Rectal smooth muscle tissue (tissue), 1 donor: Measurements from ENCODE around the gene GFRA4.

ENCODE experiments used
- H3K27ac ChIP-seq: one replicate; pipeline ENCODE4 v1.7.0; 2013; ENCODE audit warnings: low read depth, low read length, inconsistent platforms
- H3K27me3 ChIP-seq: one replicate; pipeline ENCODE4 v1.7.0; 2013; ENCODE audit warnings: low read length; ENCODE audit not compliant: control insufficient read depth, insufficient read depth
- H3K36me3 ChIP-seq: one replicate; pipeline ENCODE4 v1.7.0; 2013; ENCODE audit warnings: low read length; ENCODE audit not compliant: control insufficient read depth, insufficient read depth
- H3K4me1 ChIP-seq: one replicate; pipeline ENCODE4 v1.7.0; 2013; ENCODE audit warnings: low read length; ENCODE audit not compliant: control insufficient read depth, insufficient read depth
- H3K4me3 ChIP-seq: one replicate; pipeline ENCODE4 v1.7.0; 2013; ENCODE audit warnings: low read length
- H3K9ac ChIP-seq: one replicate; pipeline ENCODE4 v1.7.0; 2013; ENCODE audit warnings: low read length

Gene GFRA4

GRCh38 chr20:3612795-3613572 lies 50.2 kb downstream of the GFRA4 start:
- H3K27me3 ChIP-seq, result no peaks in the 10 kb centered on the region
- no peak overlapping the region for H3K9ac ChIP-seq
- H3K36me3 ChIP-seq, result no peaks in the 10 kb centered on the region
- H3K27ac ChIP-seq, result no peak overlapping the region
- H3K4me1 ChIP-seq, result no peaks in the 10 kb centered on the region
- H3K4me3 ChIP-seq, result no peak overlapping the region

GRCh38 chr20:3611901-3612300 lies 51.3 kb downstream of the GFRA4 start:
- Histone ChIP-seq H3K27me3 (no peaks in the 10 kb centered on the region), H3K27ac (no peak overlapping the region), H3K4me3 (no peak overlapping the region), H3K36me3 (no peaks in the 10 kb centered on the region), H3K4me1 (no peaks in the 10 kb centered on the region), H3K9ac (no peak overlapping the region)
